ENCODE results near the gene PRSS33.

The PRSS33 gene

GRCh38 chr16:2819939-2820835 is 32.8 kb upstream of the PRSS33 start:
- no peak for DNase-seq

GRCh38 chr16:2819179-2819938 is 32.0 kb upstream of the PRSS33 start:
- no peak for DNase-seq

- no peak for DNase-seq
These were observed 31.0 kb upstream of the PRSS33 start for GRCh38 chr16:2818272-2818876.

GRCh38 chr16:2817340-2818271 is 30.2 kb upstream of the PRSS33 start:
- DNase-seq, result no peak

- DNase-seq, result no peak
These were observed 29.5 kb upstream of the PRSS33 start, which contains the start of gene PRSS21 for GRCh38 chr16:2816751-2817339. PRSS21 (plus strand) TSS chr16:2817237; CDS start chr16:2817269, 32 bp downstream.

- DNase-seq, result no peak
These were observed 28.0 kb upstream of the PRSS33 start for GRCh38 chr16:2815299-2815771.

- DNase-seq, result no peak
These were observed 27.4 kb upstream of the PRSS33 start for GRCh38 chr16:2814551-2815298.

- no peak for DNase-seq
These were observed 26.4 kb upstream of the PRSS33 start for GRCh38 chr16:2813771-2814221.

GRCh38 chr16:2811703-2812471 is 24.5 kb upstream of the PRSS33 start:
- no peak for DNase-seq

GRCh38 chr16:2810651-2811050 is 23.3 kb upstream of the PRSS33 start:
- no peak for DNase-seq

- no peak for DNase-seq
These were observed 21.9 kb upstream of the PRSS33 start for GRCh38 chr16:2809149-2809760.

GRCh38 chr16:2808181-2808580 is 20.8 kb upstream of the PRSS33 start:
- no peak for DNase-seq

- DNase-seq, result no peak
These were observed 18.9 kb upstream of the PRSS33 start for GRCh38 chr16:2806286-2806685.

GRCh38 chr16:2804728-2805127 is 17.4 kb upstream of the PRSS33 start:
- no peak for DNase-seq

- DNase-seq, result no peak
These were observed 16.3 kb upstream of the PRSS33 start for GRCh38 chr16:2803545-2804195.

GRCh38 chr16:2799859-2800226 is 12.5 kb upstream of the PRSS33 start:
- DNase-seq, result no peak

- no peak for DNase-seq
These were observed 12.0 kb upstream of the PRSS33 start for GRCh38 chr16:2799205-2799858.

- DNase-seq, result no peak
These were observed 11.4 kb upstream of the PRSS33 start for GRCh38 chr16:2798723-2799204.
